ENCODE data around the gene RPS6KB1.
"Not testable (repeated sequence)": the region's sequence is repeated elsewhere in the genome, so short reads cannot be mapped to it uniquely, and the experiment has no call there.

The RPS6KB1 gene

GRCh38 chr17:59872351-59872750 lies 20.6 kb upstream of the RPS6KB1 start:
- DNase-seq, result no peak

- DNase-seq, result not testable (repeated sequence)
Observed at GRCh38 chr17:59873414-59873813, 19.5 kb upstream of the RPS6KB1 start.

GRCh38 chr17:59874376-59874775 lies 18.5 kb upstream of the RPS6KB1 start:
- DNase-seq, result no peak

GRCh38 chr17:59876107-59876506 lies 16.8 kb upstream of the RPS6KB1 start:
- no peak for DNase-seq

GRCh38 chr17:59877965-59878364 lies 15.0 kb upstream of the RPS6KB1 start:
- no peak for DNase-seq

GRCh38 chr17:59878624-59879023 lies 14.3 kb upstream of the RPS6KB1 start:
- DNase-seq, result no peak

GRCh38 chr17:59884861-59885260 lies 8.1 kb upstream of the RPS6KB1 start:
- DNase-seq, result no peak

GRCh38 chr17:59888145-59888750 lies 4.7 kb upstream of the RPS6KB1 start:
- DNase-seq, result no peak

GRCh38 chr17:59890720-59891119 lies 2.2 kb upstream of the RPS6KB1 start:
- no peak for DNase-seq

- DNase-seq, result no peak
Observed at GRCh38 chr17:59892251-59892923, 534 bp upstream of the RPS6KB1 start.

GRCh38 chr17:59893676-59894100 lies 767 bp downstream of the RPS6KB1 start:
- peak; percentile 49 for DNase-seq

- DNase-seq, result no peak
Observed at GRCh38 chr17:59897090-59897489, 4.2 kb downstream of the RPS6KB1 start.

GRCh38 chr17:59899099-59899498 lies 6.2 kb downstream of the RPS6KB1 start:
- no peak for DNase-seq

GRCh38 chr17:59901604-59902003 lies 8.7 kb downstream of the RPS6KB1 start:
- DNase-seq, result no peak

GRCh38 chr17:59903455-59903854 lies 10.5 kb downstream of the RPS6KB1 start:
- no peak for DNase-seq

GRCh38 chr17:59907467-59907866 lies 14.5 kb downstream of the RPS6KB1 start:
- DNase-seq, result no peak

- DNase-seq, result no peak
Observed at GRCh38 chr17:59914274-59914854, 21.4 kb downstream of the RPS6KB1 start.

GRCh38 chr17:59916446-59916845 lies 23.5 kb downstream of the RPS6KB1 start:
- no peak for DNase-seq

- DNase-seq, result not testable (repeated sequence)
Observed at GRCh38 chr17:59920637-59921036, 27.7 kb downstream of the RPS6KB1 start.

- DNase-seq, result not testable (repeated sequence)
Observed at GRCh38 chr17:59930121-59930520, 37.2 kb downstream of the RPS6KB1 start.

- DNase-seq, result not testable (repeated sequence)
Observed at GRCh38 chr17:59930768-59931167, 37.8 kb downstream of the RPS6KB1 start.

GRCh38 chr17:59933317-59933716 lies 40.4 kb downstream of the RPS6KB1 start:
- not testable (repeated sequence) for DNase-seq

- DNase-seq, result not testable (repeated sequence)
Observed at GRCh38 chr17:59940697-59941096, 47.8 kb downstream of the RPS6KB1 start.

GRCh38 chr17:59941131-59941530 lies 48.2 kb downstream of the RPS6KB1 start:
- no peak for DNase-seq
